ENCODE results near the gene CD72. TPM values are rescaled to one million over a fixed set of nuclear protein-coding genes. Genes with fewer than 3 reads are reported as not detected.

CD72 gene
- total and polyA plus RNA-seq, 7 donors, result 0.46 to 1.2 (median 0.66) TPM

- TF ChIP-seq, protein P1, sequence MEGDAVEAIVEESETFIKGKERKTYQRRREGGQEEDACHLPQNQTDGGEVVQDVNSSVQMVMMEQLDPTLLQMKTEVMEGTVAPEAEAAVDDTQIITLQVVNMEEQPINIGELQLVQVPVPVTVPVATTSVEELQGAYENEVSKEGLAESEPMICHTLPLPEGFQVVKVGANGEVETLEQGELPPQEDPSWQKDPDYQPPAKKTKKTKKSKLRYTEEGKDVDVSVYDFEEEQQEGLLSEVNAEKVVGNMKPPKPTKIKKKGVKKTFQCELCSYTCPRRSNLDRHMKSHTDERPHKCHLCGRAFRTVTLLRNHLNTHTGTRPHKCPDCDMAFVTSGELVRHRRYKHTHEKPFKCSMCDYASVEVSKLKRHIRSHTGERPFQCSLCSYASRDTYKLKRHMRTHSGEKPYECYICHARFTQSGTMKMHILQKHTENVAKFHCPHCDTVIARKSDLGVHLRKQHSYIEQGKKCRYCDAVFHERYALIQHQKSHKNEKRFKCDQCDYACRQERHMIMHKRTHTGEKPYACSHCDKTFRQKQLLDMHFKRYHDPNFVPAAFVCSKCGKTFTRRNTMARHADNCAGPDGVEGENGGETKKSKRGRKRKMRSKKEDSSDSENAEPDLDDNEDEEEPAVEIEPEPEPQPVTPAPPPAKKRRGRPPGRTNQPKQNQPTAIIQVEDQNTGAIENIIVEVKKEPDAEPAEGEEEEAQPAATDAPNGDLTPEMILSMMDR (IDR thresholded peaks at IDR 0.05), result no peak
- Histone ChIP-seq H3K27ac (peak within 1 kb of the TSS; percentile 95), H3K27me3 (ENCODE audit: insufficient read depth in 3 of 3, low read length in 2 of 3) (no peaks in the 10 kb centered on the region), H3K4me1 (peaks cover 44% of the 10 kb centered on the region), H3K9me3 (no peaks in the 10 kb centered on the region), H3K4me3 (peak within 1 kb of the TSS; percentile 87), H3K36me3 (ENCODE audit: insufficient read depth in 1 of 2, low read depth in 1 of 2) (peaks cover 9 to 32% of the 10 kb centered on the region in 2 donors)
- intact Hi-C loops (cut with DNase I), result loop anchor here (5.0 to 10.0 kb wide), 6 partner anchors 37 to 122 kb away; no protein-coding TSS in a partner anchor
- peak; percentile 80 to 89 for DNase-seq
- ATAC-seq, result peak; percentile 52 to 70 (median 57)
- 0 to 1% (median 1%) methylated on average over 29 to 55 of the region's 55 CpGs for WGBS, 3 donors
These were observed 13.4 kb downstream of the CD72 start, which contains the start of gene TESK1 for GRCh38 chr9:35604578-35605350. Gene TESK1, plus strand, starts transcription at chr9:35605262. Its CDS starts 358 bp downstream, at chr9:35605620.

GRCh38 chr9:35603986-35604577, 14.1 kb downstream of the CD72 start:
- peak overlapping the region; percentile 87 for H3K4me3 ChIP-seq
- peak overlapping the region; percentile 95 for H3K27ac ChIP-seq
- TF ChIP-seq, protein P1 (IDR thresholded peaks at IDR 0.05), result peak; percentile 97
- DNase-seq (peak; percentile 100), ATAC-seq (peak; percentile 88 to 94 (median 92))
- H3K27me3 ChIP-seq (ENCODE audit: insufficient read depth in 3 of 3, low read length in 2 of 3), result no peaks in the 10 kb centered on the region
- H3K36me3 ChIP-seq (ENCODE audit: insufficient read depth in 1 of 2, low read depth in 1 of 2), result peaks cover 9 to 25% of the 10 kb centered on the region in 2 donors
- WGBS, 3 donors, result 0 to 1% (median 0%) methylated on average over 41 of the region's 41 CpGs
- intact Hi-C loops (cut with DNase I), result loop anchor here (5.0 to 10.0 kb wide), 5 partner anchors 37 to 122 kb away; no protein-coding TSS in a partner anchor
- H3K9me3 ChIP-seq, result no peaks in the 10 kb centered on the region
- peaks cover 37% of the 10 kb centered on the region for H3K4me1 ChIP-seq

- no peaks in the 10 kb centered on the region for H3K27me3 ChIP-seq (ENCODE audit: insufficient read depth in 3 of 3, low read length in 2 of 3)
- ATAC-seq (peak; percentile 31 to 63 (median 55)), DNase-seq (peak; percentile 87 to 90)
- H3K36me3 ChIP-seq (ENCODE audit: insufficient read depth in 1 of 2, low read depth in 1 of 2), result peaks cover 8 to 20% of the 10 kb centered on the region in 2 donors
- TF ChIP-seq, protein P1 (IDR thresholded peaks at IDR 0.05), result no peak
- intact Hi-C loops (cut with DNase I), result loop anchor here (5.0 to 10.0 kb wide), 5 partner anchors 36 to 121 kb away; no protein-coding TSS in a partner anchor
- 1 to 2% (median 1%) methylated on average over 18 of the region's 18 CpGs for WGBS, 3 donors
- peak overlapping the region; percentile 87 for H3K4me3 ChIP-seq
- peak overlapping the region; percentile 95 for H3K27ac ChIP-seq
- H3K4me1 ChIP-seq, result peaks cover 35% of the 10 kb centered on the region
- H3K9me3 ChIP-seq, result no peaks in the 10 kb centered on the region
These were observed 14.7 kb downstream of the CD72 start for GRCh38 chr9:35603506-35603985.

GRCh38 chr9:35599763-35600604, 18.2 kb downstream of the CD72 start:
- TF ChIP-seq, protein P1 (IDR thresholded peaks at IDR 0.05), result peak; percentile 11
- Histone ChIP-seq H3K9me3 (no peaks in the 10 kb centered on the region), H3K4me1 (peaks cover 23% of the 10 kb centered on the region), H3K4me3 (no peak overlapping the region), H3K27ac (peak overlapping the region; percentile 69), H3K27me3 (ENCODE audit: insufficient read depth in 3 of 3, low read length in 2 of 3) (no peaks in the 10 kb centered on the region), H3K36me3 (ENCODE audit: insufficient read depth in 1 of 2, low read depth in 1 of 2) (no peaks in the 10 kb centered on the region)
- WGBS, 3 donors, result 37 to 62% (median 38%) methylated on average over 14 of the region's 14 CpGs
- DNase-seq (peak; percentile 37 to 80), ATAC-seq (peak in 2 of 4 donors; percentile 7 to 61)
- intact Hi-C loops (cut with DNase I), result loop anchor here (5.0 to 10.0 kb wide), 5 partner anchors 33 to 118 kb away; no protein-coding TSS in a partner anchor
